Loucy (cell line): Measurements from ENCODE around the gene ACBD3.

ENCODE experiments used
- H2AFZ ChIP-seq: fragments of 200-600 bp; sonication (generic); 2 replicates; pipeline ENCODE4 v1.6.0; 2016; ENCODE audit warnings: antibody characterized with exemption, mild to moderate bottlenecking, low read length, moderate library complexity
- H3F3A ChIP-seq: fragments of 200-600 bp; 2 replicates; pipeline ENCODE4 v1.6.0; 2016; ENCODE audit warnings: antibody characterized with exemption, low read depth, mild to moderate bottlenecking
- H3K27me3 ChIP-seq: fragments of 200-600 bp; sonication (generic); 2 replicates; pipeline ENCODE4 v1.6.1; 2014; ENCODE audit warnings: low read length, mild to moderate bottlenecking; ENCODE audit not compliant: insufficient read depth, poor library complexity, severe bottlenecking
- H3K36me3 ChIP-seq: fragments of 200-600 bp; sonication (generic); 2 replicates; pipeline ENCODE4 v1.6.1; 2016; ENCODE audit warnings: low read length; ENCODE audit not compliant: insufficient read depth
- H3K4me1 ChIP-seq: fragments of 200-600 bp; sonication (generic); 2 replicates; pipeline ENCODE4 v1.5.1; 2014; ENCODE audit warnings: low read length, mild to moderate bottlenecking; ENCODE audit not compliant: insufficient read depth, poor library complexity, severe bottlenecking
- H3K4me2 ChIP-seq: fragments of 200-600 bp; sonication (generic); 2 replicates; pipeline ENCODE4 v1.6.0; 2014; ENCODE audit warnings: antibody characterized with exemption, low read length, low read depth, mild to moderate bottlenecking; ENCODE audit not compliant: poor library complexity, severe bottlenecking
- H3K4me3 ChIP-seq: fragments of 200-600 bp; sonication (generic); 2 replicates; pipeline ENCODE4 v1.5.1; 2014; ENCODE audit warnings: low read length, mild to moderate bottlenecking, mixed read lengths; ENCODE audit not compliant: poor library complexity, severe bottlenecking
- H3K79me2 ChIP-seq: fragments of 200-600 bp; sonication (generic); 2 replicates; pipeline ENCODE4 v1.6.1; 2014; ENCODE audit warnings: low read length; ENCODE audit not compliant: insufficient read depth
- H3K9ac ChIP-seq: fragments of 200-600 bp; sonication (generic); 2 replicates; pipeline ENCODE4 v1.6.0; 2014; ENCODE audit warnings: mild to moderate bottlenecking, low read depth, low read length, moderate library complexity; ENCODE audit not compliant: poor library complexity, severe bottlenecking
- H3K9me2 ChIP-seq: fragments of 200-600 bp; sonication (generic); replicated peaks from 2 replicates; pipeline ENCODE4 v1.6.1; 2016; ENCODE audit warnings: low read depth, low read length, mixed read lengths
- H3K9me3 ChIP-seq: fragments of 200-600 bp; sonication (generic); 2 replicates; pipeline ENCODE4 v1.6.1; 2014; ENCODE audit warnings: mild to moderate bottlenecking, antibody characterized with exemption, low read length, low read depth; ENCODE audit not compliant: insufficient read depth
- H4K20me1 ChIP-seq: fragments of 200-600 bp; sonication (generic); 2 replicates; pipeline ENCODE4 v1.6.0; 2014; ENCODE audit warnings: antibody characterized with exemption, low read length, mild to moderate bottlenecking; ENCODE audit not compliant: insufficient read depth, poor library complexity, severe bottlenecking
- CTCF ChIP-seq: fragments of 200-600 bp; sonication (generic); conservative IDR thresholded peaks from 2 replicates; pipeline ENCODE4 v1.5.1; 2014; ENCODE audit warnings: mild to moderate bottlenecking, antibody characterized with exemption, low read length
- EZH2phosphoT487 ChIP-seq: fragments of 200-600 bp; IDR thresholded peaks from 2 replicates; pipeline ENCODE4 v1.6.1; 2018; ENCODE audit warnings: antibody characterized with exemption, mild to moderate bottlenecking, moderate library complexity, borderline replicate concordance

ACBD3 gene

GRCh38 chr1:226195144-226195543, 8.6 kb upstream of the ACBD3 start:
- H2AFZ ChIP-seq: no peak overlapping the region
- no peak overlapping the region for H3K9ac ChIP-seq
- H3F3A ChIP-seq: no peaks in the 10 kb centered on the region
- no peaks in the 10 kb centered on the region for H3K27me3 ChIP-seq
- H4K20me1 ChIP-seq: no peaks in the 10 kb centered on the region
- no peaks in the 10 kb centered on the region for H3K79me2 ChIP-seq
- H3K9me2 ChIP-seq: no peaks in the 10 kb centered on the region
- no peaks in the 10 kb centered on the region for H3K9me3 ChIP-seq
- H3K4me3 ChIP-seq: no peak overlapping the region
- TF ChIP-seq EZH2phosphoT487: no peak
- TF ChIP-seq CTCF: no peak
- H3K36me3 ChIP-seq: no peaks in the 10 kb centered on the region
- H3K4me1 ChIP-seq: no peaks in the 10 kb centered on the region
- no peak overlapping the region for H3K4me2 ChIP-seq

- peak overlapping the region; percentile 98 for H3K4me2 ChIP-seq
- no peaks in the 10 kb centered on the region for H3K9me2 ChIP-seq
- peaks cover 51% of the 10 kb centered on the region for H3K79me2 ChIP-seq
- peaks cover 30% of the 10 kb centered on the region for H3K4me1 ChIP-seq
- no peaks in the 10 kb centered on the region for H3K9me3 ChIP-seq
- TF ChIP-seq EZH2phosphoT487 (no peak), CTCF (no peak)
- no peaks in the 10 kb centered on the region for H3K36me3 ChIP-seq
- peak overlapping the region; percentile 99; the same call in 1 of the 2 replicates for H2AFZ ChIP-seq
- H3K4me3 ChIP-seq: peak overlapping the region; percentile 99
- peaks cover 32% of the 10 kb centered on the region for H4K20me1 ChIP-seq
- H3K27me3 ChIP-seq: no peaks in the 10 kb centered on the region
- peak overlapping the region; percentile 97 for H3K9ac ChIP-seq
- H3F3A ChIP-seq: peaks cover 2% of the 10 kb centered on the region; the same call in 1 of the 2 replicates
These were observed 839 bp upstream of the ACBD3 start for GRCh38 chr1:226187380-226187779.

GRCh38 chr1:226187019-226187322, 430 bp upstream of the ACBD3 start:
- H4K20me1 ChIP-seq: peaks cover 35% of the 10 kb centered on the region
- peaks cover 55% of the 10 kb centered on the region for H3K79me2 ChIP-seq
- H3K27me3 ChIP-seq: no peaks in the 10 kb centered on the region
- H3F3A ChIP-seq: peaks cover 2% of the 10 kb centered on the region; the same call in 1 of the 2 replicates
- H3K36me3 ChIP-seq: no peaks in the 10 kb centered on the region
- no peaks in the 10 kb centered on the region for H3K9me2 ChIP-seq
- peak overlapping the region; percentile 99 for H3K4me3 ChIP-seq
- H2AFZ ChIP-seq: peak overlapping the region; percentile 99
- peak overlapping the region; percentile 97 for H3K9ac ChIP-seq
- TF ChIP-seq EZH2phosphoT487: no peak
- no peak for TF ChIP-seq CTCF
- peaks cover 34% of the 10 kb centered on the region for H3K4me1 ChIP-seq
- no peaks in the 10 kb centered on the region for H3K9me3 ChIP-seq
- peak overlapping the region; percentile 98 for H3K4me2 ChIP-seq
